ENCODE results near the gene CREM. TPM values are rescaled to one million over a fixed set of nuclear protein-coding genes. Genes with fewer than 3 reads are reported as not detected.

Gene CREM
- total RNA-seq, 1 experiment from 2014 or later = 21.4 TPM

GRCh38 chr10:35203745-35204144, 77.1 kb downstream of the CREM start:
- intact Hi-C loops (cut with micrococcal nuclease) = no loop called here
- no peaks in the 10 kb centered on the region for H3K9me2 ChIP-seq (ENCODE audit: insufficient read depth)
- H3K36me3 ChIP-seq (ENCODE audit: control insufficient read depth in 1 of 2, insufficient read depth in 2 of 2, low read length in 2 of 2) = no peaks in the 10 kb centered on the region
- no peaks in the 10 kb centered on the region for H4K20me1 ChIP-seq (ENCODE audit: insufficient read depth)
- no peaks in the 10 kb centered on the region for H3K27me3 ChIP-seq (ENCODE audit: insufficient read depth, low read length)
- ChIA-PET CTCF (interaction anchor here (1.3 to 1.9 kb wide), 2 partner anchors 8 to 84 kb away, joined by 3 to 10 read pairs; no protein-coding TSS in a partner anchor), POLR2A (interaction anchor here (1.6 to 1.9 kb wide), 2 partner anchors 8 to 77 kb away, joined by 3 to 9 read pairs; partner anchors contain the start of gene CREM), RAD21 (ENCODE audit: low non-redundant PET in 1 of 2, low total read pairs in 2 of 2, uncharacterized antibody in 2 of 2, unreplicated experiment in 2 of 2) (no interaction called here)
- no peak overlapping the region for H2AFZ ChIP-seq (ENCODE audit: low read depth, low read length, poor library complexity, severe bottlenecking)
- 0 out of 4 replicates have a peak, but pooled peaks cover 0 to 2% of the 10 kb centered on the region in 2 experiments for H3K4me1 ChIP-seq (ENCODE audit: control insufficient read depth in 1 of 2, insufficient read depth in 2 of 2, low read length in 2 of 2)
- ATAC-seq (no peak), DNase-seq (ENCODE audit: low read depth, low spot score) (no peak)
- H3K9me3 ChIP-seq (ENCODE audit: control insufficient read depth in 1 of 2, insufficient read depth in 1 of 2, low read depth in 1 of 2, low read length in 2 of 2) = no peaks in the 10 kb centered on the region
- no peaks in the 10 kb centered on the region for H3K79me2 ChIP-seq (ENCODE audit: insufficient read depth, low read length)
- H3K27ac ChIP-seq (ENCODE audit: low read depth, low read length) = no peak overlapping the region
- no peak overlapping the region for H3K4me3 ChIP-seq (replicated peaks in 1 of 2; ENCODE audit: low read depth in 1 of 2, low read length in 2 of 2)
- H3K4me2 ChIP-seq (ENCODE audit: low read length) = no peak overlapping the region
- H3K9ac ChIP-seq (ENCODE audit: low read length) = no peak overlapping the region
- no peak for TF ChIP-seq ATF3 (IDR thresholded peaks at IDR 0.05)
- TF ChIP-seq CBX3 (IDR thresholded peaks at IDR 0.05; ENCODE audit: low read depth) = no peak
- TF ChIP-seq MAX (IDR thresholded peaks at IDR 0.05) = no peak
- no peak for TF ChIP-seq POLR2A (IDR thresholded peaks at IDR 0.05; ENCODE audit: borderline replicate concordance, extremely low read depth, insufficient read depth, insufficient read length)
- no peak for TF ChIP-seq SP1 (IDR thresholded peaks at IDR 0.05; ENCODE audit: low read depth)
- no peak for TF ChIP-seq SIN3A (IDR thresholded peaks at IDR 0.05; ENCODE audit: low read depth)
- no peak for TF ChIP-seq EZH2phosphoT487 (IDR thresholded peaks at IDR 0.05; ENCODE audit: borderline replicate concordance)
- TF ChIP-seq JUND (IDR thresholded peaks at IDR 0.05) = no peak
- TF ChIP-seq CTCF (IDR thresholded peaks at IDR 0.05 in 2 of 3, conservative IDR thresholded peaks at IDR 0.05 in 1 of 3; ENCODE audit: borderline replicate concordance in 1 of 3, insufficient read depth in 1 of 3, low read depth in 2 of 3, low read length in 2 of 3) = no peak
- TF ChIP-seq YY1 (IDR thresholded peaks at IDR 0.05; ENCODE audit: extremely low read depth, insufficient replicate concordance, low read depth, low read length) = no peak
- TF ChIP-seq RAD21 (IDR thresholded peaks at IDR 0.05; ENCODE audit: low read depth) = no peak
- no peak for TF ChIP-seq REST (IDR thresholded peaks at IDR 0.05; ENCODE audit: low read depth)
- BruUV-seq (replicated peaks) = no TSS peak

Measured in HCT116 (cell line).